GM12878 (cell line): ENCODE results near the gene CFAP53. TPM values are rescaled to one million over a fixed set of nuclear protein-coding genes. Genes with fewer than 3 reads are reported as not detected.

ENCODE experiments used
- ATAC-seq: fragments of 200-7000 bp; cut with Tn5 transposase; 3 replicates; pipeline ENCODE4 v1.9.1; 2020; ENCODE audit warnings: mild to moderate bottlenecking, moderate library complexity
- BruUV-seq: library from RNA; stranded (reverse); fragments of 400-500 nt; replicated peaks from 2 replicates; lab custom pipeline; 2021; lab: Mats Ljungman, UMichigan
- CTCF ChIA-PET: fragments of 300-600 bp; sonication (Branson Sonifier 250); formaldehyde crosslinking; extraction: SDS; loops from one replicate; lab custom pipeline; 2021; ENCODE audit warnings: inconsistent platforms; lab: Yijun Ruan, JAX
- POLR2A ChIA-PET: fragments of 350-600 bp; formaldehyde crosslinking; extraction: SDS; loops from one replicate; lab custom pipeline; 2021; ENCODE audit warnings: inconsistent platforms; lab: Charles Lee
- RAD21 ChIA-PET: fragments of 300-600 bp; sonication (Branson Sonifier 250); formaldehyde crosslinking; loops from one replicate; lab custom pipeline; 2023; ENCODE audit warnings: antibody characterized with exemption; ENCODE audit not compliant: unreplicated experiment; lab: Charles Lee
- SMC1A ChIA-PET: fragments of 300-600 bp; sonication (Branson Sonifier 250); formaldehyde crosslinking; loops from one replicate; lab custom pipeline; 2023; ENCODE audit not compliant: unreplicated experiment, uncharacterized antibody; lab: Charles Lee
- DNase-seq: peaks from one replicate; pipeline ENCODE4 v3.0.0-alpha.2; 2011; ENCODE audit warnings: low read depth, low spot score
- FAIRE-seq: peaks from 3 replicates; lab custom pipeline; 2011; peaks lifted over from hg19 to GRCh38; lab: Jason Lieb, UNC
- H2AFZ ChIP-seq: 2 replicates; pipeline ENCODE4 v1.6.0; 2011; ENCODE audit warnings: low read depth, low read length, control low read depth; ENCODE audit not compliant: control insufficient read depth
- H3K27ac ChIP-seq: 2 replicates; pipeline ENCODE4 v1.5.1; 2011; ENCODE audit warnings: control low read depth; ENCODE audit not compliant: control insufficient read depth, insufficient read depth
- H3K27me3 ChIP-seq, 2 experiments: replicated peaks in 1 of 2; 2 replicates each; pipeline versions ENCODE4 v1.6.0 to v1.6.1; 2011; ENCODE audit warnings: low read length in 1 of 2; ENCODE audit not compliant: control insufficient read depth in 2 of 2, insufficient read depth in 2 of 2
- H3K36me3 ChIP-seq, 2 experiments: 2 replicates each; pipeline ENCODE4 v1.5.1; 2011; ENCODE audit warnings: low read length in 1 of 2; ENCODE audit not compliant: control insufficient read depth in 2 of 2, insufficient read depth in 2 of 2
- H3K4me1 ChIP-seq: 2 replicates; pipeline ENCODE4 v1.6.1; 2011; ENCODE audit warnings: mild to moderate bottlenecking, low read length, moderate library complexity, mixed read lengths; ENCODE audit not compliant: control insufficient read depth, insufficient read depth
- H3K4me2 ChIP-seq: 2 replicates; pipeline ENCODE4 v1.6.0; 2011; ENCODE audit warnings: control low read depth; ENCODE audit not compliant: control insufficient read depth, insufficient read depth
- H3K4me3 ChIP-seq: fragments of 200-600 bp; sonication (generic); 2 replicates; pipeline ENCODE4 v1.5.1; 2016
- H3K79me2 ChIP-seq: 2 replicates; pipeline ENCODE4 v1.6.0; 2011; ENCODE audit warnings: low read length; ENCODE audit not compliant: control insufficient read depth, insufficient read depth
- H3K9ac ChIP-seq: 2 replicates; pipeline ENCODE4 v1.8.0; 2011; ENCODE audit warnings: low read length, control low read depth, mixed read lengths; ENCODE audit not compliant: control insufficient read depth, insufficient read depth
- H3K9me3 ChIP-seq: replicated peaks from 3 replicates; pipeline ENCODE4 v1.5.1; 2011; ENCODE audit warnings: mild to moderate bottlenecking, low read length; ENCODE audit not compliant: control insufficient read depth, insufficient read depth
- H4K20me1 ChIP-seq: 2 replicates; pipeline ENCODE4 v1.6.0; 2011; ENCODE audit not compliant: control insufficient read depth, insufficient read depth
- BACH1 ChIP-seq: fragments of 450-650 bp; IDR thresholded peaks from 2 replicates; pipeline ENCODE4 v1.6.1; 2017; ENCODE audit warnings: mild to moderate bottlenecking, borderline replicate concordance
- BHLHE40 ChIP-seq, 2 experiments: fragments of 450-650 bp in 1 of 2; IDR thresholded peaks; 2 replicates each; pipeline ENCODE4 v1.6.1; 2011 to 2017; ENCODE audit warnings: low read depth in 2 of 2, borderline replicate concordance in 1 of 2, improper control_type of control experiment in 1 of 2, low read length in 1 of 2, mild to moderate bottlenecking in 1 of 2
- BMI1 ChIP-seq: fragments of 450-650 bp; IDR thresholded peaks from 2 replicates; pipeline ENCODE4 v1.6.1; 2016; ENCODE audit warnings: mild to moderate bottlenecking, moderate library complexity, borderline replicate concordance
- CBX3 ChIP-seq: fragments of 200-600 bp; sonication (generic); IDR thresholded peaks from 2 replicates; pipeline ENCODE4 v1.6.1; 2016; ENCODE audit warnings: low read depth, borderline replicate concordance
- ESRRA ChIP-seq: IDR thresholded peaks from 2 replicates; pipeline ENCODE4 v1.6.1; 2012; ENCODE audit warnings: mild to moderate bottlenecking, low read length, improper control_type of control experiment
- NFXL1 ChIP-seq: fragments of 450-650 bp; IDR thresholded peaks from 2 replicates; pipeline ENCODE4 v1.6.1; 2017; ENCODE audit warnings: antibody characterized with exemption, mild to moderate bottlenecking, borderline replicate concordance
- SMARCA5 ChIP-seq: fragments of 450-650 bp; IDR thresholded peaks from 2 replicates; pipeline ENCODE4 v1.6.1; 2017; ENCODE audit warnings: mild to moderate bottlenecking
- WGBS: methylation state at CpG from one replicate; pipeline ENCODE4 v1.1.6; 2016; ENCODE audit warnings: low lambda C conversion rate; ENCODE audit not compliant: insufficient replicate concordance, insufficient coverage; ENCODE audit errors: missing lambda C conversion rate; 5-methylcytosine and 5-hydroxymethylcytosine counted together
- in situ Hi-C: fragments of 300-500 bp; cut with MboI; formaldehyde crosslinking; loops from 9 replicates; pipeline ENCODE4 v1.14.3; 2018; ENCODE audit warnings: mixed read lengths
- intact Hi-C: fragments of 100-400 bp; cut with micrococcal nuclease; formaldehyde crosslinking; loops from one replicate; pipeline ENCODE4 v1.14.2; 2022; ENCODE audit not compliant: unreplicated experiment
- polyA plus RNA-seq, 11 experiments: library from polyadenylated mRNA; depleted of rRNA in 4 of 11; unstranded in 6 of 11; stranded (reverse) in 5 of 11; fragments of >200 nt; fragmentation: Nextera tagmentation in 4 of 11; fragmentation: Illumina TruSeq in 1 of 11; extraction: Ambion mirVana in 4 of 11; extraction: Trizol in 1 of 11; gene quantifications; 1 replicate in 1 of 11; 2 replicates in 10 of 11; pipeline versions ENCODE4 v1.2.1 to v1.2.3, GENCODE V29; 2011 to 2016; ENCODE audit warnings: inconsistent platforms in 2 of 11, missing spikeins in 2 of 11, low read depth in 1 of 11
- total RNA-seq, 4 experiments: library from RNA; depleted of rRNA in 3 of 4; stranded (reverse); fragments of >200 nt in 3 of 4; fragmentation: Illumina TruSeq in 1 of 4; extraction: Trizol in 1 of 4; gene quantifications; 2 replicates each; pipeline versions ENCODE4 v1.2.1 to v1.2.3, GENCODE V29; 2013 to 2021

The CFAP53 gene
- total and polyA plus RNA-seq, 10 of the 15 experiments (the other 5 are each of a cell fraction or from before 2014, with no cell fraction given): 0.05 to 0.31 (median 0.12) TPM; not detected in 1

DNA sequence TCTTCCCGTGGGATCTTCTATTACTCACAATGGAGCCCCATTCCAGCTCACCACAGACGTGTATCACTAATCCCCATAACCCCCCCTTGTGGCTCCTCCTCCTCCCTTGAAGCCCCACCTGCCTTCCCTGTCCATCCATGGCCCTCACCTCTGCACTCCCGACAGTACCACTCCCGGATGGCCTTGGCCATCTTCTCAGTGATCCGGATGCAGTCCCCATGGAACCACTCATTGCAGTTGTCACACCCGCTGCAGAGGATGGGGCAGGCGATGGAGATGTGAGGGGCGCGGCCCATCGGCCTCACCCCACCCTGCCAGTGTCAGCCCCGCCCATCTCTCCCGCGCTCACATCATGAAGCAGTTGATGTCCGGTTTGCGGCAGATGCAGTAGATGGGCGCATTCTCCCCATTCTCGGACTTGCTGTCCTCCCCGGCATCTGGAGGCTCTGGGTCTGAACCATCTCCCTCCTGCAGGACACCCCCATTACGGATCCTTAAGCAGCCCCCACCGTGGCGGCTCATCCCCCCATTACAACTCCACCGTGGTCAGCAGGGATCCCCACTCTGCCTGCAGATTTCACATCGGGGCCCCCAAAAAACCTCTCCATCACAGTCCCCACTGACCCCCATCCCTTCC is 20.2 kb upstream of the CFAP53 start:
- H3K9me3 ChIP-seq: no peaks in the 10 kb centered on the region
- in situ Hi-C loops: loop anchor here (10.0 to 25.0 kb wide), 3 partner anchors 68 to 1474 kb away; no protein-coding TSS in a partner anchor
- TF ChIP-seq SMARCA5: no peak
- no peak for TF ChIP-seq BMI1
- no peak for TF ChIP-seq ESRRA
- no peak for TF ChIP-seq BACH1
- TF ChIP-seq CBX3: no peak
- TF ChIP-seq NFXL1: no peak
- no peak for TF ChIP-seq BHLHE40 (IDR thresholded peaks at IDR 0.05; ENCODE audit: borderline replicate concordance in 1 of 2, low read depth in 2 of 2, low read length in 1 of 2)
- TF ChIP-seq, all 136 proteins: peak for 0
- ChIA-PET RAD21 (no interaction called here), POLR2A (no interaction called here), SMC1A (interaction anchor here (1.0 kb wide), 1 partner anchor 71 kb away, joined by 4 read pairs; no protein-coding TSS in a partner anchor), CTCF (interaction anchor here (0.9 kb wide), 1 partner anchor 70 kb away, joined by 7 read pairs; no protein-coding TSS in a partner anchor)
- 3% methylated on average over 22 of the region's 23 CpGs for WGBS
- H3K27me3 ChIP-seq: no peaks in the 10 kb centered on the region
- H3K4me3 ChIP-seq: peak overlapping the region; percentile 97
- FAIRE-seq: no peak
- BruUV-seq: no TSS peak
- intact Hi-C loops: loop anchor here (1.0 to 10.0 kb wide), 3 partner anchors 28 to 1332 kb away; partner anchors contain the start of gene SMAD7
- no peak for DNase-seq
- peak overlapping the region; percentile 86 for H3K4me2 ChIP-seq
- H3K79me2 ChIP-seq: peaks cover 23% of the 10 kb centered on the region
- peaks cover 15 to 34% of the 10 kb centered on the region in 2 experiments; a peak in 3 of 4 replicates for H3K36me3 ChIP-seq
- H3K4me1 ChIP-seq: peaks cover 13% of the 10 kb centered on the region
- H2AFZ ChIP-seq: no peak overlapping the region
- H4K20me1 ChIP-seq: no peaks in the 10 kb centered on the region
- H3K27ac ChIP-seq: peak overlapping the region; percentile 73
- no peak for ATAC-seq
- peak overlapping the region; percentile 59 for H3K9ac ChIP-seq
